Smooth muscle cell of the brain vasculature (primary cell): ENCODE data around the gene SYT9.

Source experiments
- DNase-seq: peaks from one replicate; pipeline ENCODE4 v3.0.0-alpha.2; 2012; ENCODE audit warnings: low read depth, low spot score

The SYT9 gene

GRCh38 chr11:7341551-7341950 lies 89.8 kb downstream of the SYT9 start:
- no peak for DNase-seq

DNA sequence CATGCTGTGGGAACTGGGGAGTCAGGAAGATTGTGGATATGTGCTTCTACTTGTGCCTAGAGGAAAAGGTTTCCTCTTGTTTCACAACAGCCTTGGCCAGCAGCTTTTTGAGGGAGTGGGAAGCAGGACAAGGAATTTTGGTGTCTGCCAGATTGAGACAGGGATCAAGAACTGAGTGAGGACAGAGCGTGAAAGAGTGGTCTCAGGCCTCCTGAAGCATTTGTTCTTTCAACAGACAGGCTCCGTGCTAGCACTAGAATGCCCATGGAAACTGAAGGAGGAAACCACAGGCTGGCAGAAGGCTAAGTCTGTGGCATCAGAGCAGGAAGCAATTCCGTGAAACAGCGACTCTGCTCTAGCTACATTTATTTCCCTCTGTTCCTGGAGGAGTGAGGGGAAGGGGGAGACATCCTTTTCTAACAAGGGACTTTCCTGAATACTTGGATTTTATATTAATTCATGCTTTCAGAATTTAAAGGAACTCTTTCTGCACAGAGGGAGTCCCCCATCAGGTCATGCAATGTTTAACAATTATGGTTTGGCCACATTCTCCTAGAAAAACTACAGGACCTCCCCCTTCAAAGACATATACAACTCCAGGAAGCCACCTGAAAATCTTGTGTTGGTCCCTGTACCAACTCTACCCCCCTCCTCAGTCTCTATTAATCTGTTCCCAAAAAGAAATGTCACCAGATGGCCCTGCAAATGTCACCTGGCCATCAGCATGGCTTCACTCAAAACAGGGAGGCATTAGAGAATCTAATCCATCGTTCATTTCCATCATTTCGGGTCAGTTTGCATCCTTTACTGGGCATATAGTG lies 96.1 kb downstream of the SYT9 start:
- no peak for DNase-seq

GRCh38 chr11:7348432-7349304 lies 97.0 kb downstream of the SYT9 start:
- no peak for DNase-seq

GRCh38 chr11:7351228-7351627 lies 99.5 kb downstream of the SYT9 start:
- no peak for DNase-seq

GRCh38 chr11:7353100-7353499 lies 101.4 kb downstream of the SYT9 start:
- no peak for DNase-seq

- no peak for DNase-seq
Measured at GRCh38 chr11:7364660-7365059, 113.0 kb downstream of the SYT9 start.

DNA sequence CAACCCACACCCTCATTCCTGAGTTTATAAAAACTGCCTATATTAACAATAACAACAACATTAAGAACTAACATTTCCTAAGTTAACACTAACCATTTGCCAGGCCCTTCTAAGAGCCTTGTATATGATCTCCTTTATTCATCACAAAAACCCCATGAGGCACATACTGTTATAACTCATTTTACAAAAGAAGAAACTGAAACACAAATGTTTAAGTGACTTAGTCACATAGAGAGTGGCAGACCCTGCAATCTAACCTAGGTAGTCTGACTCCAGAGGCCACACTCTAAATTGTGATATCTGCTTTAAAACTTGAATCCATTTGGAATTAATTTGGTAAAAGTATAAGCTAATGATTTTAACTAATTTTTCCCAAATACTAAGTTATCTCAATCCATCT lies 116.1 kb downstream of the SYT9 start:
- DNase-seq, result no peak

DNA sequence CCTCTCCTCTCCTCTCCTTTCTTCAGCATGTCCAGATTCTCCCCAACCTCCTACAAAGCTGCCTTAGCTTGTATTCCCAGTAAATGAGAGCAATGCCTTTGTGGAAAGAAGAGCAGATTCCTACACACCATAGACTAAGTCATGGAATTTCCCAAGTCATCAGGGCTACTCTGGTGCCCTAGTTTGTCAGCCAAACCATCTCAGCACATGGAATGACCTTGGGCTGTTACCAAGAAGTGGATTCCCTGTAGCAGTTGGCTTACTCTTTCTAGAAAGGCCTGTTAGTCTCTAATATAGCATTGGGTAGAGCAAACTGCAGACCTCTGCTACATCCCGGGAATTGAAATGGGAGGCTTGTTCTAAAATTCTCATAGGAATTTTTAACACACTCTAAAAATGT lies 124.7 kb downstream of the SYT9 start:
- no peak for DNase-seq

- no peak for DNase-seq
Measured at GRCh38 chr11:7381937-7382336, 130.2 kb downstream of the SYT9 start.

- DNase-seq, result no peak
Measured at GRCh38 chr11:7383406-7383805, 131.7 kb downstream of the SYT9 start.

DNA sequence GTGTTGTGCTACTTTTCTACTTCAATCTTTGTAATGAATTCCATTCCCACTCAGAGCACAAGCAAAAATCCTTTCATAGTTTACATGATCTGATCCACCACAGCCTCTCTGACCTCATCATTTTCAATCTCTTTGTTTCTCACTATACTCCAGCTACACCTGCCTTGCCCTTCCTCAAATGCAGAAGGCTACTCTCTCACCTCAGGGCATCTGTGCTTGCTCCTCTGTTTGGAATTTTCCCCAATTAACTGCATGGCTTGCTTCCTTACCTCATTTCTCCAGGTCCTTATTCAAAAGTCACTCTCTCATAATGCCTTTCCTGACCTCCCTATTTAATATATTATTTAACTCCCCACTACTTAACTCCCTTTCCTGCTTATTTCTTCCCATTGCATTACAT lies 133.0 kb downstream of the SYT9 start:
- DNase-seq, result no peak

- DNase-seq, result no peak
Measured at GRCh38 chr11:7385532-7385931, 133.8 kb downstream of the SYT9 start.

- no peak for DNase-seq
Measured at GRCh38 chr11:7413961-7414915, 162.5 kb downstream of the SYT9 start.

DNA sequence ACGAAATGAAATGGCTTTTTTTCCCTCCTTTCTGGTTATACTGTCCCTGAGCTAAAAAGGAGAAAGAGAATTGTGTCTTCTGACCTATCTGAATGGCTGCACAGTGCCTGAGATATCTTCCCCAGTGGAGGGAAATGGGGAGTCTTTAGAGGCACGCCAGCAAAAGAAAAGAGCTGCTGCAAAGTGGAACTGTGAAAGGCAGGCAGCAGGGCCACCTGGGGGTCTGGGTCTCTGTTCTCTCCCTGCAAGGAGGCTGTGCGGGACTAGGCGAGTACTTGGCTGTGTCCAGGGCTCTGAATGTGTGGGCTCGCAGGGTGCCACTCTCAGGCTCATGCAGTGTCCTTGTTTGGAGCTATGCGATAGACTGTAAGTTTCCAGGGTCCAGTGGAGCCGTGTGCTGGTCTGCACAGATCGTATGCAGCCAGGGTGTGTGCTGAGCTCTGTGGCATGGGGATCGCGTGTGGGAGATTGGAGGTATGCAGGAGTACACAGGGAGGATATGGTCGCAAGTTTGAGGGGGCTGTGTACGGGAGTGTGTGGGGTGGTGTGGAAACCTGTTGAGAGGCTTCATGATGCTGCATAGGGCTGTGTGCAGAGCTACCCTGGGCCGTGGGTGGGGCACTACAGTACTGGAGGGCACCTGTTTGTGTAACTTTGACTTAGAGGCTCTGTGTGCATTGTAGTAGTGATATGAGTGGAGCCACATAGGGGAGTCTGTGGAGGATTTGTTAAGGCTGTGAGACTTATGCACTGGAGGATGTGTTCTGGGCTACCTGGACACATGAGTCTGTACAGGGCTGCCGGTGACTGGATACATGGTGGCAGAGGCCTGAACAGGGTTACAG lies 163.5 kb downstream of the SYT9 start:
- no peak for DNase-seq

DNA sequence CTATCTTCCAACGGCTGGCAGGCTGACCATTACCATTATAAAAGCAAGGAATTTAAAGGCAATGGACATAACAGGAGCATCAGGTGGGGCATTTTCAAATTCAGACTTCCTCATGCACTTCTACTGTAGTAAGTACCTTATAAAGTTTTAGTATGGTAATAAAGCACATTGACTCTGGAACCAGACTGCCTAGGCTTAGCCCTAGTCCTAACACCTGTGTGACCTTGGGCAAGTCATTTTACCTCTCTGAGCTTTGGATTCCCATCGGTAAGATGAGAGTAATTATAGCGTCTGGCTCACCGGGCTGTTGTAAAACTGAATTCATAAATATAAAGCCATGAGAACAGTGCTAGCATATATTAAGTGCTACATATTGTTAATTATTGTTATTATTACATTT lies 164.4 kb downstream of the SYT9 start:
- DNase-seq, result no peak

GRCh38 chr11:7417328-7417727 lies 165.6 kb downstream of the SYT9 start:
- no peak for DNase-seq

DNA sequence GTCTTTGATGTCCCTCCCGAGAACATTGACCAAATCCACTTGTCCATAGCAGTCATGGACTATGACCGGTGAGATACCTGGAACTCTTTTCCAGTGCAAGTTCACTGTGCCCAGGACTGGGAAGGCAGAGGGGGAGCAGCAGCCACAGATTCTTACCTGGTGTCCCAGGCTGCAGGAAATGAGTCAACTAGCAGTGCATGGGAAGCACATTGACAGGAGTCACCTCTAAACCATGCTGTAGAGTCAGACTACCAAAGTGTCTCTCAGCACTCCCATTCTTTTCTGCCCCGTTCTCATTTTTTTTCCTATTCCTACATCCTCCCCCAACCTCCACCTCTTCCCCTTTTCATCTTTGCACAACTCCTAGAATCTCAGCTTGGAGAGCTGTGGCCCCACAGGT lies 166.4 kb downstream of the SYT9 start:
- no peak for DNase-seq

DNA sequence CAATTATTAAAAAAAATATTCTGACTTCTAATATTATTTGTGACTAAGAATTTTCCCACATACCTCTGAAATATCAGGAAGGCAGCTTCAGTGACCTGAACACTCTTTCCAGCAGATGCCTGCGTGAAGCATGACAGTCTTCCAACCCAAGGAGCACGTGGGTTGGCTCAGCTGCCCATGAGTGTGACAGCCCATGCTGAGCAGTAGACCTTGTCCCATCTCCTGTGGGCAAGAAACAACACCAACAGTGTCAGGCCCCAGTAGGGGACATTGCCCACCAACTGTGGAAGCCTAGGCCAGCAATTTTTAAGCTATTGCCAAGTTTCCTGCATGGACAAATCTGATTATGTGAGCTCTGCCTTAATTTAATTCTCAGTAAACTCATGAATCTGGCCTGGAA lies 167.2 kb downstream of the SYT9 start:
- no peak for DNase-seq

- no peak for DNase-seq
Measured at GRCh38 chr11:7421136-7421535, 169.4 kb downstream of the SYT9 start.

DNA sequence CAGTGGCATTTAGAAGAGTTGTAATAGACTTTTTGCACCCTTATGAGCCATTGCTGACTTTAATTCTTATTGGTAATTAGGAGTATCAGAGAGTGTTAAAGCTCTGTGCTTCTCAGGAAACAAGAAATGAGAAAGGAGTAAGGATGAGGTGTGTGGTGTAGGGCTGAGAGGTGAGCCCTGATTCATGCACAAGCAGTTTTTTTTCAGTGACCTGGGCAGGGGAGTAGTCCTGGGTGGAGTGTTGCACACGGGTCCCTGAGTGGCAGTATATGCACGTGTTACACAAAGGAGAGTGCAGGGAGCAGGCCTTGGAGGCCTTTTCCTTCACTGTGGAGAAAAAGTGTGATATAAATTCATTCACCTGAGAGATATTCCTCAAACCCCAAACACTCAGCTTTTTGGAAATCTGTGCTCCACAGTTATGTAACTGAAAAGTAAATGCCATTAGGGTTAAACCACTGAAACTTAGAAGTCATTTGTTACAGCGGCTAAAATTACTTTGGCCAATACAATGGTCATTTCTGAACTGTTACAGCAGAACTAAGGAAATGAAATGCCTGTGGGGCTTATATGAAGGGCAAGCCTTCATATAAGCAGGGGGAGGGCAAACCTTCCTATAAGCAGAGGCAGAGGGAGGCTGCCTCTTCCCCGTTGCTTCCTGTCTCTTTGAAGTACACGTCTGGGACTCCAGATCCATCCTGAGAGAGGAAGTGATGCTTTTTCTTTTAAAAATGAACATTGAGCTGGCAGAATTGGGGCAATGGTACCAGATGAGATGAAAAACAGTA lies 171.0 kb downstream of the SYT9 start:
- DNase-seq, result no peak
